Erythroblast (primary cell): Measurements from ENCODE around the gene FOCAD.

Experiments used
- GATA1 ChIP-seq: IDR thresholded peaks from 2 replicates; pipeline ENCODE4 v1.6.1; 2011; ENCODE audit warnings: low read depth, mild to moderate bottlenecking, control low read depth, low read length, moderate library complexity
- POLR2A ChIP-seq: IDR thresholded peaks from 2 replicates; pipeline ENCODE4 v1.6.1; 2011; ENCODE audit warnings: mild to moderate bottlenecking, low read length

DNA sequence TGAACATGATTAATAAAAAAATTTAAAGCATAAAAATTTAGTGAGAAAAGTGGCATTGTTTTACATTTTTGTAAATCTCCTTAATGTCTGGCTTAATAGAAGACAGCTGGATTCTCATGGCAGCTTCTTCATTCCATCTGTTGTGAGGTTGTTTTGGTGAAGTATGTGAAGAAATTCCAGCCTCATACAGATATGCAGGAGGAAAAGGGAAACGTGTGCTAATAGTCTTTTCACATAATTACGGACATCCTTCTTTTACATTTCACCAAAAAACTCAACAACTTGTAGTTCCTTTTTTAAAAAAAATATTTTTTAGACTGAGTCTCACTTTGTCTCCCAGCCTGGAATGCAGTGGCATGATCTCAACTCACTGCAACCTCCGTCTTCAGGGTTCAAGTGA is 300.4 kb downstream of the FOCAD start:
- TF ChIP-seq POLR2A (no peak), GATA1 (no peak)
